Measurements from ENCODE around the gene TEFM.
"Not testable (repeated sequence)": the region's sequence is repeated elsewhere in the genome, so short reads cannot be mapped to it uniquely, and the experiment has no call there.

TEFM gene

DNA sequence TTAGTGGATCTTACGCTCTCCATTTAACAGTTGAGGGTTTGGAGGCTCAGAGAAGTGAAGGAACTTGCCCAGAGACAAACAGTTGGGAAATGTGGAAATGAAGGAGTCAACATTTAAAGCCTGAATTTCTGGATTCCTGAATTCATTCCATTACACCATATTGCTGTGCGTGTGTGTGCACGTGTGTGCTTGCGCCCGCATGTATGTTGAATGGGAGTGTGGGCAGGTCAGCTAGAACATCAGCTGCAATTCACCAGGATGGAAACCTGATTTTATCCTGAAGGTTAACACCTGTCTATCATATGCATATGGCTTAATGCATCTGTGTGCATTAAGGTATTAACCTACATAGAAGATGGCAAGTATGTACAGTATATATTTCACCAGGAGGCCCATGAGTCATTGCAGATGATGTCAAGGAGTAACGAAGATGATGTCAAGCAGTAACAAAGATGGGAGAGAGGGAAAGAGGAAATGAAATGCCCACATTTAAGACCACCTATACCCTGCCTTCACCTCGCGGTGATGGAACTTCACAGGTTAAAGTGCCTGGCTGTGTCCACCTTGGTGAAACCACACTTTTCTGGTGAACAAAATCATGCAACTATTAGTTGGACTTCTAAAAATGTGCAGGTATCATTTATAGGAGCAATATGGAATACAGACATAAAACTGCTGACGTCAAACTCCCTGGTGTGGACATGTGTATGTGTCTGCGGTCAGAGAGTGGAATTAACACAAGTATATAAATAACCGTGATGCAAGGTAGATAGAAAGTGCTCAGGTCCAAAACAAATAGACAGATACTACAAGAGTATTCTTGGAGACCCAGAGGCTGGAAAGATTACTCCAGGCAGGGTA lies 14.9 kb upstream of the TEFM start:
- DNase-seq: no peak

- no peak for DNase-seq
These were observed 14.2 kb upstream of the TEFM start for GRCh38 chr17:30920282-30920681.

- DNase-seq: no peak
These were observed 11.0 kb upstream of the TEFM start for GRCh38 chr17:30917050-30917449.

GRCh38 chr17:30915833-30916611 lies 10.0 kb upstream of the TEFM start:
- DNase-seq: no peak

GRCh38 chr17:30913955-30914354 lies 7.9 kb upstream of the TEFM start:
- no peak for DNase-seq

DNA sequence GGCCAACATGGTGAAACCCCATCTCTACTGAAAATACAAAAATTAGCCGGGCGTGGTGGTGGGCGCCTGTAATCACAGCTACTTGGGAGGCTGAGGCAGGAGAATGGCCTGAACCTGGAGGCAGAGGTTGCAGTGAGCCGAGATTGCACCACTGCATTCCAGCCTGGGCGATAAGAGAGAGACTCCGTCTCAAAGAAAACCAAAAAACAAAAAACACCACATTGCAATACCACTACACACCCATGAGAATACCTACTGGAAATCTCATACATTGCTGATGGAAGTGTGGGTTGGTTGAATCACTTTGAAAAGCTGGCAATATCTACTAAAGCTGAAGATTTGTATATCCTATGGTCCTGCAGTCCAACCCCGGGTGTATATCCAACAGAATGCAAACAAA lies 4.1 kb upstream of the TEFM start:
- not testable (repeated sequence) for DNase-seq

GRCh38 chr17:30908717-30909420 lies 2.8 kb upstream of the TEFM start:
- no peak for DNase-seq

GRCh38 chr17:30905742-30906100 lies 317 bp downstream of the TEFM start:
- DNase-seq: no peak

DNA sequence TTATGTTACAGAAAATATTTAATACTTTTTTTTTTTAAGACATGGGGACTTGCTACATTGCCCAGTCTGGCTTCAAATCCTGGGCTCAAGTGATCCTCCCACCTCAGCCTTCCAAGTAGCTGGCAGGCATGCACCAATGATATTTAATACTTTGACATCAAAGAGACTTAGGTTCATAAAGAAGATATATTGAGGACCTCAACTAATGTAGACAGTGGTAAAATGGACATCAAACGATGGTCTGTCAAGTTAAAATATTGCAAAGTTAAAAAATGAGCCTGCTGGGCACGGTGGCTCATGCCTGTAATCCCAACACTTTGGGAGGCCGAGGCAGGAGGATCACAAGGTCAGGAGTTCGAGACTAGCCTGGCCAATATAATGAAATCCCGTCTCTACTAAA lies 8.7 kb downstream of the TEFM start:
- DNase-seq: no peak

DNA sequence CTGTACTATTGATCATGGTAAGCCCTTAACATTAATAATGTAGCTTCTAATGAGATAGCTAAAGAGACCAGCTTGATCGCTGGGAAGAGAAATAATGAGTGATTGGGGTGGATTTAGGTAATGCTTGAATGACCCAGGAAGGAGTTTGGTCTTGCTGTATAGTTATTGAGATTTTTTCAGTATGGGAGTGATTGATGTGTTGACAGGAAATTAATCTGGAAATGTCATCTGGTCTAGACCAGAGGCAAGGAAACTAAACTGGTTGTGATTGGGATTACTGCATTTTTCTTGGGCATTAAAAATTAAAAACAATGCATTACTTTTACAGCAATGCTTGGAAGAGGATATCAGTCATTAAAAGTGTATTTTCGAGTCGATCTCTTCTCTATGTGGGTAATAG lies 11.8 kb downstream of the TEFM start:
- no peak for DNase-seq

- no peak for DNase-seq
These were observed 19.9 kb downstream of the TEFM start for GRCh38 chr17:30886187-30886586.

GRCh38 chr17:30869005-30869404 lies 37.0 kb downstream of the TEFM start:
- no peak for DNase-seq

- DNase-seq: no peak
These were observed 41.4 kb downstream of the TEFM start for GRCh38 chr17:30864636-30865035.

GRCh38 chr17:30858556-30859250 lies 47.3 kb downstream of the TEFM start:
- no peak for DNase-seq

DNA sequence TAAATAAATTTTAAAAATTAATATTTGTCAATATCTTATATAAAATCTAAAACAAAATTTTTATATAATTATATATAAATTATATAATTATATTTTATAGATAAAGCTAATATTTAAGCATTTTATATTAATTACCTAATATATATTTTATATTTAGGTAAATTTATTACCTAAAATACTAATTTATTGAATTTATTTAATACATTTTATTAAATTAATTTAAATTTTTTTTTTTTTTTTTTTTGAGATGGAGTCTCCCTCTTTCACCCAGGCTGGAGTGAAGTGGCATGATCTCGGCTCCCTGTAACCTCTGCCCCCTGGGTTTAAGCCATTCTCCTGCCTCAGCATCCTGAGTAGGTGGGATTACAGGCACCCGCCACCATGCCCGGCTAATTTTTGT lies 51.9 kb downstream of the TEFM start:
- no peak for DNase-seq
